ENCODE measurements around the gene PCDH15.

The PCDH15 gene

DNA sequence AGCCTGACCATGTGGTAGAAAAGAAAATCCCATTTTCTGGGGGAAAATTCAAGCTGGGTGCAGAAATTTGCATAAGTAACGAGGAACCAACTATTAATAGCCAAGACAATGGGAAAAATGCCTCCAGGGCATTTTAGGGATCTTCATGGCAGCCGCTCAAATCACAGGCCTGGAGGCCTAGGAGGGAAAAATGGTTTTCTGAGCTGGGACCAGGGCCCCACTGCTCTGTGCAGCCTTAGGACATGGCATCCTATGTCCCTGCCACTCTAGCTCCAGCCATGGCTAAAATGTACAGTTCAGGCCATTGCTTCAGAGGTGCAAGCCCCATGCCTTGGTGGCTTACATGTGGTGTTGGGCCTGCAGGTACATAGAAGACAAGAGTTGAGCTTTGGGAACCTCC lies 459.0 kb downstream of the PCDH15 start:
- DNase-seq: no peak

DNA sequence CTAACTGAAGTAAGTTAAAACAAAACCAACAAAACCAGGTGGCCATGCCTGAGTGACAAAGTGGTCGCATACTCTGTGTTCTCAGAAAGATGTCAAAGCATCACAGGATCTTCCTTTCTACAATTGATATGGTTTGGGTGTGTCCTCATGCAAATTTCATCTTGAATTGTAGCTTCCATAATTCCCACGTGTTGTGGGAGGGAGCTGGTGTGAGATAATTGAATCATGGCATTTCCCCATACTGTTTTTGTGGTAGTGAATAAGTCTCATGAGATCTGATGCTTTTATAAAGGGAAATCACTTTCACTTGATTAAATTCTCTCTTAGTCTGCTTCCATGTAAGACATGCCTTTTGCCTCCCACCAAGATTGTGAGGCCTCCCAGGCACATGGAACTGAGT lies 465.7 kb downstream of the PCDH15 start:
- DNase-seq: no peak

GRCh38 chr10:54319341-54319740 lies 481.7 kb downstream of the PCDH15 start:
- no peak for DNase-seq

DNA sequence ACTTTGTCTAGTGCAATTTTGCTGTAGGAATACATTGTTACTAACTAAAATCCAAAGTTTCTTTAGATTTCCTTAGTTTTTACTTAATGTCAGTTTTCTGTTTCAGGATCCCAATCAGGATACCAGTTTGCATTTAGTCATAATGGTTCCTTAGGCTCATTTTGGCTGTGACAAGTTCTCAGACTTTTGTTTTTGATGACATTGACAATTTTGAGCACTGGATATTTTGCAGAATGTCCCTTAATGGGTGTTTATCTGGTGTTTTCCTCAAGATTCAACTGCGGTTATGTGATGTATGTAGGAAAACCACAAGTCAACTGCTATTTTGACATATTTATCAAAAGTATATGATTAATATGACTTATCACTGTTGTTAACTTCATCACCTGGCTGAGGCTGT lies 482.6 kb downstream of the PCDH15 start:
- DNase-seq: no peak

GRCh38 chr10:54314430-54314829 lies 486.6 kb downstream of the PCDH15 start:
- no peak for DNase-seq

DNA sequence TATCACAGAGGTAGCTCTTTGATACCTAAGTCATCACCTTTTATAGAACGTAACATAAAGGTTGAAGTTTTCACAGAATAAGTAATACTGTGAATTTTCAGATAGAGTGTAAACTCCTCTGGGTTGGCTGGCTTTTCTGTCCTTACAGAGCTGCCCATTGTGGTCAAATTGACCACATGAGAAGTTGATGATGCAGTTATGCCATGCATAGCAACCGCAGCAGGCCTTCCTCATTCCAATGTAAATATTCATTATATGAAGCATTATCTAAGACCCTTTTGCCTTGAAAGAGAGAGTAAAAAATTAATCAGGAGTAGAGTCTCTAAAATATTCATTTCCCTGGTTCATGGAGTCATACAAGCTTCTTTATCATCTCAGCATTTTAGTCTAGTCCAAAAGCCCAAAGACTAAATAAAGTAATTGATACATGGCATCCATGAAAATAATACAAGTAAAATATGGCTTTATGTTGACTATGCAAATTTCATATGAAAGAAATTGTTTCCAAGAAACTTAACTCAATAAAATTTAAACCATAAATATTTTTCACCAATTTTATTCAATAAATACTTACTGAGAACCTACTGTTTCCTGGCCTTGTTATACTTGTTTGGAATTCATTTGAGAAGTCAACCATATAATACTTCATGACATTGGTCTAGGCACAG lies 516.4 kb downstream of the PCDH15 start:
- no peak for DNase-seq

GRCh38 chr10:54282012-54282411 lies 519.0 kb downstream of the PCDH15 start:
- no peak for DNase-seq

GRCh38 chr10:54266395-54266794 lies 534.6 kb downstream of the PCDH15 start:
- no peak for DNase-seq

DNA sequence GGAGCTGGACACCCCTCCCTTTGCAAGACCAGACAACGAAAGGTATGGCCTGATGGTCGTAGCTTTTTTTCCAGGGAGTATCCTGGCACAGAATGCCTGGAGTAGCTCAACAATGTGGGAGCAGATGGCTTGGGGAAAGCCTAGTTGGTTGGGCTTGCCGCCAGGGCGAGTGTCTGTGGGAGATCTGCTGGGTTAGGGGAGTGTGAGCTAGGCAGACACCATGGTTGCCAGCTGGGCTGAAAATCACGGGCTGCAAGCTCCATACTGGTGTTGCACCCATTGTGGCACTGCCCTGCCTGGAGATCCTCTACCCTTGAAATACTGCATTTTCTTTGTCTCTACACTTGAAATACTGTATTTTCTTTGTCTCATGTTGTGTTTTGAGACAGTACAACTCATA lies 538.3 kb downstream of the PCDH15 start:
- no peak for DNase-seq

DNA sequence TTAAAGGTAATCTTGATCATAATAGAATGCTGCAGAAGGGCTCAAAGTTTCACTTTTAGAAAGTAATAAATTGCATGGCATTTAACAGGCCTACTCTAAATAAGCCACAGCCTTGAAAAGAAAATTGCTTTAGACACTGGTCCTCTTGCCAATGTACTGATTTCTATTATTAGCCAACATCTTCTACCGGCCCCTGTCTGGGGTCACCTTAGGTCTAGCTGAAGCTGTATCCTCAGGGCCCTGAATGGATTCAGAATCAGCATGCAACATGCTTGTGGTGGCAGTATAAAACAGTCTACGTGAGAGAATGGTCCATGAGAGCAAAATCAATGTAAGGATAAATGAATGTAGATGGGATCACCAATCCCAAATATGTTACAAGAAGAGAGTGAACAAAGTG lies 541.9 kb downstream of the PCDH15 start:
- DNase-seq: no peak

GRCh38 chr10:54234832-54235231 lies 566.2 kb downstream of the PCDH15 start:
- no peak for DNase-seq

DNA sequence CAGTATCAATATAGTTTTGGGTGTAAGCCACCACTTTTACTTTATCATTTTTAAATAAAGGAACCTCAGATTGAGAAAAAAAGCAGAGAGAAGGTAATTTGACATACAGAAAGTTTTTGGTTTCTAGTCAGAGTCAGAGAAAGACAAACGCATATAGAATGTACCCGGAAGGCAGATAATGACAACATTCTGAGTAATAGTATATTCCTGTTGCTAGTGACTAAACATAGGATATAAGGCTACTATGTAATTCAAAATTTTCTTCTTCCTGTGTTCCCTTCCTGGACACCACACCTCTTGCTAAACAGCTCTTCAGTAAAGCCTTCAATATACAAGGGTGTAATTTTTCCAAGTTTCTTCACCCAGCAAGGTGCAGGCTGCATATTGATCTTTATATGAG lies 597.6 kb downstream of the PCDH15 start:
- DNase-seq: no peak

GRCh38 chr10:54198051-54198450 lies 603.0 kb downstream of the PCDH15 start:
- no peak for DNase-seq

GRCh38 chr10:54194806-54195205 lies 606.2 kb downstream of the PCDH15 start:
- no peak for DNase-seq

DNA sequence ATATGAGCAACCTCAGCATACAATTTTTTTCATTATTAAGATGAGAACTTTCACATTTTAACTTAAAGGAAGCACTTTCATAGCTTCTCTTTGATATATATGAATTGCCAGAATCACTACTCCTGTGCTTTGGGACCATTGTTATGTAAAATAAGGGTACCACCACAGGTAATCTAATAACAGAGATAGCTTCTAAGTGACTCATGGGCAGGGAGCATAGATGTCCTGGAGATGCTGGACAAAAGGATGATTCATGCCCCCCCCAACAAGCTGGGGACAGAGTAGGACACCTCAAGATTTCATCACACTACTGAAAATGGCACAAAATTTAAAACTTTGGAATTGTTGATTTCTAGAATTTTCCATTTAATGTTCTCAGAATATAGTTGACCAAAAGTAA lies 641.1 kb downstream of the PCDH15 start:
- DNase-seq: no peak

GRCh38 chr10:54148508-54148907 lies 652.5 kb downstream of the PCDH15 start:
- no peak for DNase-seq

DNA sequence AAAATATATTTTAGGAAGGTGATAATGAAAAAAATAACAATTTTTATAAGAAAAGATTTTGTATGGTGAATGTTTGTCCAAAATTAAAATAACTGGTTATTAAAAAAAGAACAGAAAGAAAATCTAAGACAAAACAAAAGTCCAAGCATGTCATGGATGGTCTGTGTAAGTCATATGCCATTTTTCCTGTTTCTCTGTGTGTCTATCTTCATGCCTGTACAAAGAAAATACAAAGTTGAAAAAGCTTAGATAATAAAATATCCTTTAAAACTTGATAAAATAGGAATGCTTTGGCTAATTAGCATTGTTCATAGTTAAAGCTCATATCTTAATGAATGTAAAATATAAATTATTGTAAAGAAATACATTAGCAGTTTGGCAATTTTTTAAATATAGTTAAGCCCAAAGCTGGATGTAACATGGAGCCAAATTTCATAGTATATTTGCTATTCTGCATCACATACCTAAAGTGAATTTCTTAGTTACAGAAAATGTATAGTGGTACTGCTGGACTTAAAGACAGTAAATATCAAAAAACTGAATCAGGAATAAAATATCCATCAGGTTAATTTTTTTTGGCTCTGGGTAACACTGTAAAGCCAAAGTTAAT lies 661.1 kb downstream of the PCDH15 start:
- no peak for DNase-seq

DNA sequence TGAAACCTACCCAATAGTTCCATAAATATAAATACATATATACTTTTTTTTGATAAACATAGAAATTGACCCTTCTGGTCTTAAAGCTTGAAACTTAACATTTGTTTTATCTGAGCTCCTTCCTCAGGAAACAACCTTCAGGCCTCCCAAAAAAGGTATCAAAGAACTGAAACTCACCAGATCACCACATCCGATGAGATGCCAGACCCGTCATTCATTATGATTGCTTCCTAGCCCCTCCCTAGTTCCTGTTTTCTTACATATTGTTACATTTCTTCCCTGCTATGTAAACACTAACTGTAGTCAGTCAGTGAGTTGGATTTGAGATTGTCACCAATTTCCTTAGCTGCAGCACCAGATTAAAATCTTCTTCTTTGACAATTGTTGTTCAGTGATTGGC lies 663.6 kb downstream of the PCDH15 start:
- no peak for DNase-seq

- no peak for DNase-seq
These were observed 667.8 kb downstream of the PCDH15 start for GRCh38 chr10:54133203-54133602.

- DNase-seq: no peak
These were observed 669.2 kb downstream of the PCDH15 start for GRCh38 chr10:54131833-54132232.

DNA sequence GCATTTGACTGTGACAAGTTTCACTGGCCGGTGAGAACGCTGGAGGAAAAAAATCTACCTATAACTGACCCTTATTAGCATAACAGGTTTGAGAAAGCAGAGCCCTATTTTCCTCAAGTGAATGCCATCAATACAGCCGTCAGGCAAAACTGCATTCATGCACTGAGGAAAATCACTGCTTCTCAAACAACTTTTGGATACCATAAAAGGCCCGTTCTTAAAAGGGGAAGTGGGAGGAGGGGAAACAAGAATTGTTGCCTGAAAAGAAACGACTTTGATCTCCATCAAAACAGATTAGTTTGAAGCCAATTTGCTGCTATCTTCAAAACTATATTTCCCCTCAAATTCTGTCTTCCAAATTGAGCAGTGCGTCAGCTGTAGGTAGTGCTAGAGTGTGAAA lies 670.6 kb downstream of the PCDH15 start:
- DNase-seq: no peak

- no peak for DNase-seq
These were observed 675.8 kb downstream of the PCDH15 start for GRCh38 chr10:54125098-54125747.

DNA sequence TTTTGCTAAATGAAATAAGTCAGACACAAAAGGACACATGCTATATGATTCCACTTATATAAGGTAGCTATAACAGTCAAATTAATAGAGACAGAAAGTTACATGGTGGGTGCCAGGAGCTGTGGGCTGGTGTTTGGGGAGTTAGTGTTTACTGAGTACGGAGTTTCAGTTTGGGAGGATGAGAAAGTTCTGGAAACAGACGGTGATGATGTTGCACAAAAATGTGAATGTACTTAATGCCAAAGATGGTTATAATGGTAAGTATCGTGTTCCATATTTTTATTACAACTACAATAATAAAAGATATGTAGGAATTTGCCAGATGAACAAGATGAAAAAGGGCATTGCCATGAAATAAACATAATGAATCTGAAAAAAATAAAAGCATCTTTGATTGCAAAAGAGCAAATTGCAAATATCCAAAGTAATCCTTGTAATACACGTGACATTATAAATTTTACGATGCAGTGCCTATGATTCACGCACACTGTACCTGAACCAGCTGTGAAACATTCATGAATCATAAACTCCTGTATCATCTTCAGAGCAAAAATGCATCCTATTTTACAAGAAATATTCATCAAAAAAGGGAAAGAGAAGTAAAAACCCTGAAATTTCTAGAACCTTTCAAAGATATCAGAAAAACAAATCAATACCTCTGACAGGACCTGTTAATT lies 676.7 kb downstream of the PCDH15 start:
- DNase-seq: no peak

GRCh38 chr10:54120806-54121205 lies 680.2 kb downstream of the PCDH15 start:
- no peak for DNase-seq

Data from NCI-H526 treated with DMSO at 0.1 percent for 48 hours (cell line).